Muscle of leg (tissue), 11 donors: Measurements from ENCODE around the gene CPVL. TPM values are rescaled to one million over a fixed set of nuclear protein-coding genes. Genes with fewer than 3 reads are reported as not detected.
"Not testable (repeated sequence)": the region's sequence is repeated elsewhere in the genome, so short reads cannot be mapped to it uniquely, and the experiment has no call there.

ENCODE experiments used
- DNase-seq: peaks from one replicate; pipeline ENCODE4 v3.0.0; 2013
- H3K27ac ChIP-seq: one replicate; pipeline ENCODE4 v1.5.1; 2013; ENCODE audit warnings: mild to moderate bottlenecking, low read length, control low read depth
- H3K27me3 ChIP-seq: one replicate; pipeline ENCODE4 v1.6.1; 2013; ENCODE audit warnings: low read length; ENCODE audit not compliant: control insufficient read depth, insufficient read depth
- H3K36me3 ChIP-seq: one replicate; pipeline ENCODE4 v1.6.1; 2013; ENCODE audit warnings: low read length; ENCODE audit not compliant: control insufficient read depth, insufficient read depth
- H3K4me1 ChIP-seq: one replicate; pipeline ENCODE4 v1.6.1; 2013; ENCODE audit warnings: low read length; ENCODE audit not compliant: control insufficient read depth, insufficient read depth
- H3K4me3 ChIP-seq: one replicate; pipeline ENCODE4 v1.5.1; 2013; ENCODE audit warnings: low read length, control low read depth
- H3K9me3 ChIP-seq: replicated peaks from 2 replicates; pipeline ENCODE4 v1.6.1; 2013; ENCODE audit warnings: low read depth, low read length; ENCODE audit not compliant: control insufficient read depth
- WGBS: methylation state at CpG from one replicate; pipeline ENCODE4 v1.1.5; 2013; ENCODE audit warnings: missing lambda C conversion rate; ENCODE audit not compliant: insufficient coverage; 5-methylcytosine and 5-hydroxymethylcytosine counted together
- polyA plus RNA-seq, 8 donors: library from polyadenylated mRNA; unstranded; fragments of 120-200 nt; gene quantifications; one replicate each; pipeline versions ENCODE4 v1.2.1 to v1.2.3, GENCODE V29; 2013; ENCODE audit warnings: inconsistent platforms in 1 of 8, low replicate concordance in 1 of 8; ENCODE audit not compliant: insufficient read length in 8 of 8, insufficient read depth in 1 of 8
- total RNA-seq: library from RNA; stranded (reverse); fragments of 120-200 nt; gene quantifications from one replicate; pipeline ENCODE4 v1.2.4, GENCODE V29; 2013

CPVL gene
- total and polyA plus RNA-seq, 9 donors: 16.8 to 45.4 (median 24.3) TPM

DNA sequence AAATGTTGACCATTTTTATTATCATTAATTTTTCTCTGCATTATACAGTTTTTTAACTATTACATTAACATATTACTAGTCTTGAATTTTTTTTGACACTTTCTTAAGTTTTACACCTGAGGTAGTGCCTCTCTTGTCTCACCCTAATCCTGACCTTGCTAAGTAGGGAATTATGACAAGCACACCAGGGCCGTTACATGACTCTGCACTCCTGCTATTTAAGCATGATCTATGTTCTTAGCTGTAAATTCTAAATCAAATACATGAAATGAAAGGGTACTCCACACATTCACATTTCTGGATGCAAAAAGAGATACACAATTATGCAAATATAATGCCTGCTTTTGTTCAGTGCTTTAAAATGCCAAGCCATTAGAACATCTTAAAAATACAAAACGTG lies 23.6 kb downstream of the CPVL start:
- Histone ChIP-seq H3K36me3 (no peaks in the 10 kb centered on the region), H3K4me1 (no peaks in the 10 kb centered on the region), H3K27me3 (no peaks in the 10 kb centered on the region), H3K9me3 (no peaks in the 10 kb centered on the region), H3K4me3 (no peak overlapping the region), H3K27ac (no peak overlapping the region)
- WGBS: no CpG with 5 or more reads among the region's 2 CpGs
- DNase-seq: no peak

- DNase-seq: no peak
- WGBS: 49% methylated on average over 4 of the region's 5 CpGs
- H3K27ac ChIP-seq: no peak overlapping the region
- no peaks in the 10 kb centered on the region for H3K27me3 ChIP-seq
- H3K4me3 ChIP-seq: no peak overlapping the region
- H3K4me1 ChIP-seq: no peaks in the 10 kb centered on the region
- H3K9me3 ChIP-seq: no peaks in the 10 kb centered on the region
- no peaks in the 10 kb centered on the region for H3K36me3 ChIP-seq
These were observed 24.3 kb downstream of the CPVL start for GRCh38 chr7:29122081-29122480.

DNA sequence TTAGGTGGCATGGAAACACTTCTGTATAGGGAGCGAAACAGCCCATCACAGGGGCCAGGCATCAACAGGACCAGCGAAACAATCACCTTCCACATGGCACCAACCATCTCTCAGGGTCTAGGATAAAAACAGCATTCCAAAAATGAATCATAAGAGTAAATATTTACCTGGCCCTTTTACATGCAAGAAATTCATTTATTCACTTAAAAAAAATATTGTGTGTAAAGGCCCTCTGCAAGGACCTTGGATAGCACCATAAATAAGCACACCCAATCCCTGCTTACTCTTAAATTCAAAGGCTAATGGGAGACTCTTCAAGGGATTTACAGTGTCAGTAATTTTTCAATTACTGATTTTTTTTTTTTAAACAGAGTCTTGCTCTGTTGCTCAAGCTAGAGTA lies 25.4 kb downstream of the CPVL start:
- Histone ChIP-seq H3K27me3 (no peaks in the 10 kb centered on the region), H3K36me3 (no peaks in the 10 kb centered on the region), H3K4me1 (no peaks in the 10 kb centered on the region), H3K4me3 (no peak overlapping the region), H3K27ac (no peak overlapping the region), H3K9me3 (no peaks in the 10 kb centered on the region)
- no peak for DNase-seq
- WGBS: no CpG with 5 or more reads among the region's 2 CpGs

GRCh38 chr7:29119538-29119937 lies 26.8 kb downstream of the CPVL start:
- DNase-seq: no peak
- H3K27me3 ChIP-seq: no peaks in the 10 kb centered on the region
- H3K9me3 ChIP-seq: no peaks in the 10 kb centered on the region
- H3K4me1 ChIP-seq: no peaks in the 10 kb centered on the region
- no peak overlapping the region for H3K27ac ChIP-seq
- H3K36me3 ChIP-seq: no peaks in the 10 kb centered on the region
- 100% methylated on average over 1 of the region's 3 CpGs for WGBS
- H3K4me3 ChIP-seq: no peak overlapping the region

DNA sequence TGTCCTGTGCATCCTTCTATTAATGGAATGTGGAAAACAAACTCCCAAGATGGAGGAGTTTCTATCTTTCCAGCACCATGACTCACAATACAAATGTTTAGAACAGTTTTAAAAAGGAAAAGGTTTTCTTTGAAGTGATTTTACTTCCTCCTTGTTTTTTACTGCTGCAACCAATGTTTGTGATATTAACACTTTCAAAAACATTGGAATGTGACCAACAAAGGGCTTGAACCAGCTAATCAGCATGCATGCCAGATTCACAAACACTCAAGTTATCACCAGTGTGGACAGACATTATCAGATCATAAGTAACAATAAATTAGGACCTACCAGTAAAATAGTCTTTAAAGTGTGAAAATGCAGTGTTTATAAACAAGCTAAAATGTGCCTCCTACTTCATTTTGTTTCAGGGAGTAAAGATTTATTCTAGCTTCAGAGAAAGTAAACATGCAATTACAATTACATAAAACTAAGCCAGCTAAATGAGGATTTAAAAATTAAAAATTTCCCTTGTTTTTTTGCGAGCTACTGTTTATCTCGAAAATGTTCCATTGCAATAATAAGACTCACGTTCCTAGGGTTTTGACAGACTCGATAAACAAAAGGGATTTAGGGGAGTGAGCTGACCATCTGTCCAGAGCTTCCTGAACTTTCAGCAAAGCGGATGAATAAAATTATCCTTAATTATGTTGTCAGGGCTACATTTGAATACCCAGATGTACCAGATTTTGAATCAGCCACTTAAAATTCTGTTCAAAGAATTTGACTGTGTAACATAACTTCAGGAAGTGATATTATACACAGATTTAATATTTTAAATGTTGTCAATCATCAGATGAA lies 29.8 kb downstream of the CPVL start:
- H3K27ac ChIP-seq: no peak overlapping the region
- H3K9me3 ChIP-seq: no peaks in the 10 kb centered on the region
- no peak for DNase-seq
- no peaks in the 10 kb centered on the region for H3K4me1 ChIP-seq
- H3K36me3 ChIP-seq: no peaks in the 10 kb centered on the region
- no peaks in the 10 kb centered on the region for H3K27me3 ChIP-seq
- H3K4me3 ChIP-seq: no peak overlapping the region
- WGBS: no CpG with 5 or more reads among the region's 5 CpGs

GRCh38 chr7:29115753-29116152 lies 30.6 kb downstream of the CPVL start:
- Histone ChIP-seq H3K9me3 (no peaks in the 10 kb centered on the region), H3K4me1 (no peaks in the 10 kb centered on the region), H3K36me3 (no peaks in the 10 kb centered on the region), H3K27me3 (no peaks in the 10 kb centered on the region), H3K4me3 (no peak overlapping the region), H3K27ac (no peak overlapping the region)
- WGBS: no CpG with 5 or more reads among the region's 1 CpG
- DNase-seq: no peak

DNA sequence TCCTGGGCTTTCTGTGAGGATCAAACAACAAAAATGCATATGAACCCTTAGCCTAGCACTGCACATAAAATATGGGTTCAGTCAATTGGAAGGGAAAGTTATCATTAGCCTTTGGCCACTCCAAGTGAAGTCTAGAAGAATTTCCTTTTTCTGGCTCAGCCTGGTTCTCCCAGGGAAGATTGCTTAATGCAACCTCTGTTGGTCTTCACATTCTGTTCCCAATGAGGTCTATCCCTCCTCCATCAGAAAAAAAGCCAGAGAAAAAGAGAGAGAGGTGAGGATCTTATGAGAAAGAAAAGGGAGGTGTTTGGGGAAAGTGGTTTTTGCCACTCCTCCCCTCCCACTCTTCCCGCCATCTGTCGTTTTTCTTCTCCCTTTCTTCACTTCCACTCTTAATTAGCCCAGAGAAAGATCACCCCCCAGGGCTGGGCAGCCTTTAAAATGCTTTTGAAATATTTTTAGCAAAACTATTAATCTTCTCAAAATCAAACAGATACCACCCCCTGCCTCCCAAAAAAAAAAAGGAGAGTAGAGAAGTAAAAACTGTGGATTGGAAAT lies 31.1 kb downstream of the CPVL start:
- no peak for DNase-seq
- Histone ChIP-seq H3K4me3 (no peak overlapping the region), H3K9me3 (no peaks in the 10 kb centered on the region), H3K27me3 (no peaks in the 10 kb centered on the region), H3K27ac (no peak overlapping the region), H3K36me3 (no peaks in the 10 kb centered on the region), H3K4me1 (no peaks in the 10 kb centered on the region)
- no CpG with 5 or more reads among the region's 2 CpGs for WGBS

- H3K9me3 ChIP-seq, H3K27ac ChIP-seq, H3K4me3 ChIP-seq, H3K4me1 ChIP-seq, DNase-seq, H3K36me3 ChIP-seq, H3K27me3 ChIP-seq: not testable (repeated sequence)
- WGBS: 62% methylated on average over 2 of the region's 2 CpGs
These were observed 32.1 kb downstream of the CPVL start for GRCh38 chr7:29114266-29114665.

DNA sequence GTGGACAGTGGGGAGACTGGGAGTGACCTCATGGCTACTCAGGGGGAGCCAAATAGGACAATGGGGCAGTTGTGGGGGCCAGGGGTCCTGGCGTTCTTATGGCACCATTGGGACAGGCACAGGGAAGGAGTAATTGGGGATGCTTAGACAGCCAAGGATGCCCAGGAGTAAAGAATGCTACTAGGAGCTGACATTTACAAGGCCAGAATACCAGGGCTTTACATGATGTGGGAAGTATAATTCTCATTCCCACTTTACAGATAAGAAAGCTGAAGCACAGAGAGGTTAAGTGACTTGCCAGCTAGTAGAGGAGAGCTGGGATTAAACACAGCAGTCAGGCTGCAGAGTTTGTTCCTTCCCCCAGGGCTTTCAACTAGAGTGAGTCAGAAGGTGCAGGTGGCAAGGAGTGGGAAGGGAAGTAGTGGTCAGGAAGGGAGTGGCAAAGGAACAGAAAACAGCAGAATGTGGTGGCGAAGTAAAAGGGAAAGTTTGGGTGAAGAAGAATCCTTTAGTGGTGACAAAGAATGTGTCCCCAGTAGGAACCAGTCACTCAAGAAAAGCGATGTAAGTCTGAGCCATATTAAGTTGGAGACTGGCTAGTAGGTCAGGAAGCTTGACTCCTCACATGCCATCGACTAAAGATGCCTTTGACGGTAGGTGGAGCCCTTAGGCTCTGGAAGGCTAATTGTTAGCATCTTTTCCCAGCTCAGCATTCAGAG lies 32.8 kb downstream of the CPVL start:
- Histone ChIP-seq H3K27ac (no peak overlapping the region), H3K4me3 (no peak overlapping the region), H3K9me3 (no peaks in the 10 kb centered on the region), H3K27me3 (no peaks in the 10 kb centered on the region), H3K4me1 (no peaks in the 10 kb centered on the region), H3K36me3 (no peaks in the 10 kb centered on the region)
- 74% methylated on average over 3 of the region's 5 CpGs for WGBS
- no peak for DNase-seq

DNA sequence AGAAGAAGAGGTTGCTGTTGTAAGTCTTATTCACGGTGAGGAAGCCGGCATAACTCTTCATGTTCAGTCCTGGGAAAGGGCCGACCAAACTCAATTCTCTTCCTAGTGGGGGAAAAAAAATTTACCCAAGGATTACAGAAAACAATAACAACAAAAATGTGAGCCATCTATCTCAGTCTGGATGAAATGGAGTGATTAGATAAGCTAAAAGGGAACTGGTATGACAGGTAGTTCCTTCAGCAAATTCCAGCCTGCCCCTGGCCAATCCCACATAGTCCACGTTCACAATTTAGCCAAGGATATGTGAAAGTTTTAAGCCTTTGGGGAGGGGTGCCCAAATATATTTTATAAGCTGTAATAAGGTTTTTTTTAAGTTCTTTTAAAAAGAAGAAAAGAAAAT lies 33.6 kb downstream of the CPVL start:
- no peaks in the 10 kb centered on the region for H3K9me3 ChIP-seq
- no peak for DNase-seq
- H3K4me3 ChIP-seq: no peak overlapping the region
- no peaks in the 10 kb centered on the region for H3K4me1 ChIP-seq
- WGBS: no CpG with 5 or more reads among the region's 4 CpGs
- H3K36me3 ChIP-seq: no peaks in the 10 kb centered on the region
- no peaks in the 10 kb centered on the region for H3K27me3 ChIP-seq
- no peak overlapping the region for H3K27ac ChIP-seq
